DOHH2 (cell line): Measurements from ENCODE around the gene PPM1H.

Source experiments
- H3F3A ChIP-seq: fragments of 200-600 bp; sonication (generic), shearing (Covaris generic); 2 replicates; pipeline ENCODE4 v1.6.0; 2016; ENCODE audit warnings: antibody characterized with exemption, mild to moderate bottlenecking; ENCODE audit not compliant: control insufficient read depth, insufficient read depth
- H3K27ac ChIP-seq: fragments of 200-600 bp; sonication (generic); 2 replicates; pipeline ENCODE4 v1.5.1; 2014; ENCODE audit warnings: low read depth, mild to moderate bottlenecking, low read length, moderate library complexity
- H3K27me3 ChIP-seq: fragments of 200-600 bp; sonication (generic); 2 replicates; pipeline ENCODE4 v1.6.1; 2014; ENCODE audit warnings: mild to moderate bottlenecking, low read length, mixed read lengths; ENCODE audit not compliant: control insufficient read depth
- H3K36me3 ChIP-seq: fragments of 200-600 bp; sonication (generic); 2 replicates; pipeline ENCODE4 v1.6.1; 2014; ENCODE audit warnings: mild to moderate bottlenecking, low read length, moderate library complexity, mixed read lengths; ENCODE audit not compliant: control insufficient read depth
- H3K4me1 ChIP-seq: fragments of 200-600 bp; sonication (generic); 2 replicates; pipeline ENCODE4 v1.6.1; 2014; ENCODE audit warnings: mild to moderate bottlenecking, low read length, mixed read lengths; ENCODE audit not compliant: control insufficient read depth
- H3K4me2 ChIP-seq: fragments of 200-600 bp; sonication (generic); 2 replicates; pipeline ENCODE4 v1.6.0; 2014; ENCODE audit warnings: mild to moderate bottlenecking, low read length, moderate library complexity
- H3K4me3 ChIP-seq: fragments of 200-600 bp; sonication (generic); 2 replicates; pipeline ENCODE4 v1.5.1; 2014; ENCODE audit warnings: mild to moderate bottlenecking, low read length, mixed read lengths
- H3K79me2 ChIP-seq: fragments of 200-600 bp; sonication (generic); 2 replicates; pipeline ENCODE4 v1.6.1; 2014; ENCODE audit warnings: mild to moderate bottlenecking, low read length, mixed read lengths; ENCODE audit not compliant: control insufficient read depth
- H3K9me2 ChIP-seq: fragments of 200-600 bp; sonication (generic); replicated peaks from 2 replicates; pipeline ENCODE4 v1.6.1; 2014; ENCODE audit warnings: mild to moderate bottlenecking, low read length, mixed read lengths; ENCODE audit not compliant: control insufficient read depth
- H3K9me3 ChIP-seq: fragments of 200-600 bp; sonication (generic); 2 replicates; pipeline ENCODE4 v1.6.1; 2014; ENCODE audit warnings: antibody characterized with exemption, low read length, mixed read lengths; ENCODE audit not compliant: control insufficient read depth, insufficient read depth
- H4K20me1 ChIP-seq: fragments of 200-600 bp; sonication (generic); 2 replicates; pipeline ENCODE4 v1.6.0; 2014; ENCODE audit warnings: low read depth, mild to moderate bottlenecking, antibody characterized with exemption, low read length, moderate library complexity; ENCODE audit not compliant: control insufficient read depth, insufficient read depth
- CTCF ChIP-seq: fragments of 200-600 bp; sonication (generic); IDR thresholded peaks from one replicate; pipeline ENCODE4 v1.5.1; 2014; ENCODE audit warnings: antibody characterized with exemption, mild to moderate bottlenecking, low read depth, low read length; ENCODE audit not compliant: poor library complexity, severe bottlenecking
- EZH2phosphoT487 ChIP-seq: fragments of 200-600 bp; sonication (generic); IDR thresholded peaks from 2 replicates; pipeline ENCODE4 v1.6.1; 2017; ENCODE audit warnings: borderline replicate concordance, mild to moderate bottlenecking, antibody characterized with exemption, low read length, moderate library complexity, mixed read lengths

Gene PPM1H

GRCh38 chr12:62660756-62661155, 274.2 kb downstream of the PPM1H start:
- no peak overlapping the region for H3K4me3 ChIP-seq
- no peaks in the 10 kb centered on the region for H4K20me1 ChIP-seq
- H3F3A ChIP-seq, result no peaks in the 10 kb centered on the region
- H3K4me1 ChIP-seq, result no peaks in the 10 kb centered on the region
- H3K79me2 ChIP-seq, result no peaks in the 10 kb centered on the region
- no peak overlapping the region for H3K27ac ChIP-seq
- TF ChIP-seq CTCF, result no peak
- TF ChIP-seq EZH2phosphoT487, result no peak
- H3K4me2 ChIP-seq, result no peak overlapping the region
- H3K9me2 ChIP-seq, result no peaks in the 10 kb centered on the region
- peaks cover 3% of the 10 kb centered on the region; the same call in 1 of the 2 replicates for H3K27me3 ChIP-seq
- H3K9me3 ChIP-seq, result no peaks in the 10 kb centered on the region
- H3K36me3 ChIP-seq, result no peaks in the 10 kb centered on the region

GRCh38 chr12:62659453-62660295, 275.3 kb downstream of the PPM1H start:
- Histone ChIP-seq H4K20me1 (no peaks in the 10 kb centered on the region), H3K27me3 (peaks cover 3% of the 10 kb centered on the region; the same call in 1 of the 2 replicates), H3K27ac (no peak overlapping the region), H3F3A (no peaks in the 10 kb centered on the region), H3K79me2 (no peaks in the 10 kb centered on the region), H3K36me3 (no peaks in the 10 kb centered on the region), H3K9me3 (no peaks in the 10 kb centered on the region; the same call in 1 of the 2 replicates), H3K4me3 (no peak overlapping the region), H3K4me1 (no peaks in the 10 kb centered on the region), H3K4me2 (no peak overlapping the region), H3K9me2 (no peaks in the 10 kb centered on the region)
- TF ChIP-seq EZH2phosphoT487, result no peak
- TF ChIP-seq CTCF, result no peak

- Histone ChIP-seq H4K20me1 (no peaks in the 10 kb centered on the region), H3K4me2 (no peak overlapping the region), H3K36me3 (no peaks in the 10 kb centered on the region), H3F3A (no peaks in the 10 kb centered on the region), H3K27me3 (peaks cover 3% of the 10 kb centered on the region; the same call in 1 of the 2 replicates), H3K79me2 (no peaks in the 10 kb centered on the region), H3K4me1 (no peaks in the 10 kb centered on the region), H3K9me3 (no peaks in the 10 kb centered on the region; the same call in 1 of the 2 replicates), H3K4me3 (no peak overlapping the region), H3K9me2 (no peaks in the 10 kb centered on the region), H3K27ac (no peak overlapping the region)
- TF ChIP-seq CTCF, result no peak
- no peak for TF ChIP-seq EZH2phosphoT487
These were observed 276.0 kb downstream of the PPM1H start for GRCh38 chr12:62658910-62659309.
